GM19240 (cell line): ENCODE data around the gene CD36.

Experiments
- DNase-seq: peaks from one replicate; pipeline ENCODE4 v3.0.0; 2011; ENCODE audit warnings: low spot score; ENCODE audit not compliant: insufficient read length

CD36 gene

GRCh38 chr7:80699721-80700256 lies 61.3 kb downstream of the CD36 start:
- no peak for DNase-seq

GRCh38 chr7:80703272-80703671 lies 64.8 kb downstream of the CD36 start:
- DNase-seq = no peak

GRCh38 chr7:80705130-80705781 lies 66.8 kb downstream of the CD36 start:
- DNase-seq = no peak

GRCh38 chr7:80707318-80707717 lies 68.9 kb downstream of the CD36 start:
- DNase-seq = no peak

- DNase-seq = no peak
These were observed 69.7 kb downstream of the CD36 start for GRCh38 chr7:80708123-80708522.

GRCh38 chr7:80711531-80711930 lies 73.1 kb downstream of the CD36 start:
- no peak for DNase-seq

GRCh38 chr7:80719261-80719660 lies 80.8 kb downstream of the CD36 start:
- DNase-seq = no peak

GRCh38 chr7:80720146-80720545 lies 81.7 kb downstream of the CD36 start:
- no peak for DNase-seq

GRCh38 chr7:80721883-80722615 lies 83.6 kb downstream of the CD36 start:
- no peak for DNase-seq

- no peak for DNase-seq
These were observed 84.3 kb downstream of the CD36 start for GRCh38 chr7:80722616-80723195.

GRCh38 chr7:80724249-80724871 lies 85.9 kb downstream of the CD36 start:
- DNase-seq = no peak

GRCh38 chr7:80725181-80725611 lies 86.8 kb downstream of the CD36 start:
- no peak for DNase-seq
